Fibroblast of lung (primary cell): ENCODE data around the gene FHIT. TPM values are rescaled to one million over a fixed set of nuclear protein-coding genes. Genes with fewer than 3 reads are reported as not detected.

Experiments
- DNase-seq, 2 donors: peaks; one replicate each; pipeline versions ENCODE4 v3.0.0 to v3.0.0-alpha.2; 2010; ENCODE audit warnings: low read depth in 2 of 2
- H2AFZ ChIP-seq: 2 replicates; pipeline ENCODE4 v1.5.1; 2012; ENCODE audit warnings: low read length, control low read depth, inconsistent platforms
- H3K27ac ChIP-seq: 2 replicates; pipeline ENCODE4 v1.5.1; 2011; ENCODE audit warnings: low read length, control low read depth; ENCODE audit not compliant: insufficient read depth
- H3K27me3 ChIP-seq: 2 replicates; pipeline ENCODE4 v1.5.1; 2011; ENCODE audit warnings: mild to moderate bottlenecking, low read length; ENCODE audit not compliant: control insufficient read depth, insufficient read depth
- H3K36me3 ChIP-seq: 2 replicates; pipeline ENCODE4 v1.5.1; 2011; ENCODE audit warnings: low read length; ENCODE audit not compliant: control insufficient read depth, insufficient read depth
- H3K4me1 ChIP-seq: 2 replicates; pipeline ENCODE4 v1.5.1; 2011; ENCODE audit warnings: low read length; ENCODE audit not compliant: control insufficient read depth, insufficient read depth; ENCODE audit errors: extremely low read depth
- H3K4me2 ChIP-seq: 2 replicates; pipeline ENCODE4 v1.5.1; 2011; ENCODE audit warnings: low read length, control low read depth; ENCODE audit not compliant: insufficient read depth; ENCODE audit errors: extremely low read depth
- H3K4me3 ChIP-seq, 4 experiments: fragments of 200-600 bp in 1 of 4; sonication (generic) in 1 of 4; replicated peaks in 1 of 4; 2 replicates each; pipeline ENCODE4 v1.5.1; 2011 to 2016; ENCODE audit warnings: low read length in 4 of 4, low read depth in 3 of 4, mild to moderate bottlenecking in 3 of 4, control low read depth in 2 of 4, inconsistent platforms in 1 of 4, mixed read lengths in 1 of 4; ENCODE audit not compliant: insufficient read depth in 1 of 4; ENCODE audit errors: control extremely low read depth in 1 of 4
- H3K79me2 ChIP-seq: 2 replicates; pipeline ENCODE4 v1.5.1; 2012; ENCODE audit warnings: mild to moderate bottlenecking, low read length, inconsistent platforms; ENCODE audit not compliant: control insufficient read depth, insufficient read depth
- H3K9ac ChIP-seq: 2 replicates; pipeline ENCODE4 v1.5.1; 2011; ENCODE audit warnings: mild to moderate bottlenecking, low read length, control low read depth; ENCODE audit not compliant: insufficient read depth
- H3K9me3 ChIP-seq: 2 replicates; pipeline ENCODE4 v1.5.1; 2012; ENCODE audit warnings: low read depth, low read length; ENCODE audit not compliant: control insufficient read depth, insufficient read depth
- H4K20me1 ChIP-seq: 2 replicates; pipeline ENCODE4 v1.5.1; 2011; ENCODE audit warnings: low read length; ENCODE audit not compliant: control insufficient read depth, insufficient read depth; ENCODE audit errors: extremely low read depth
- CTCF ChIP-seq, 2 donors: IDR thresholded peaks in 1 of 2; conservative IDR thresholded peaks in 1 of 2; 1 replicate in 1 of 2; 2 replicates in 1 of 2; pipeline ENCODE4 v1.5.1; 2011 to 2012; ENCODE audit warnings: low read length in 2 of 2, control low read depth in 1 of 2, inconsistent platforms in 1 of 2, low read depth in 1 of 2, mild to moderate bottlenecking in 1 of 2
- EZH2 ChIP-seq: IDR thresholded peaks from 2 replicates; pipeline ENCODE4 v1.5.1; 2012; ENCODE audit warnings: low read length, control low read depth, mild to moderate bottlenecking; ENCODE audit errors: missing control alignments
- polyA plus RNA-seq, 2 donors: library from polyadenylated mRNA; depleted of rRNA in 1 of 2; stranded (reverse) in 1 of 2; unstranded in 1 of 2; fragments of >200 nt; gene quantifications; 2 replicates each; pipeline ENCODE4 v1.2.1, GENCODE V29; 2011 to 2012; ENCODE audit warnings: missing spikeins in 1 of 2
- total RNA-seq: library from RNA; depleted of rRNA; stranded (reverse); fragments of >200 nt; gene quantifications from 2 replicates; pipeline ENCODE4 v1.2.1, GENCODE V29; 2014

The FHIT gene
- total and polyA plus RNA-seq, 2 donors (not counting 1 experiment from before 2014, with no cell fraction given): 0.79 to 2.1 TPM

DNA sequence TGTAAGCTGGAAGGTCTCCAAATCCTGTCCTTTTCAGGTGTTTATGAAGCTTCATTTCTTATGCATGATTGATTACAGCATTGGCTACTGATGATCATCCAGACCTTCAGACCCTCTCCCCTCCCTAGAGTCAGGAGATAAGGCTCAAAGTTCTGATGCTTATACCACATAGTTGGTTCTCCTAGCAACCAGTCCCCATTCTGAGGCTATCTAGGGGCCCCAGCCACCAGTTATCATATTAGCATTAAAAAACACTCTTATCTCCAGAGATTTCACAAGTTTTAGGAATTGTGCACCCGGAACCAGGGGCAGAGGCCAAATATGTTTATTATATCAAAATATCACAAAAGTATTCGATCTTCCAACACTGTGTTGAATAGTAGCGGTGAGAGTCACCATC, 953.1 kb downstream of the FHIT start:
- H3K4me2 ChIP-seq: no peak overlapping the region
- TF ChIP-seq EZH2 (no peak), CTCF (conservative IDR thresholded peaks at IDR 0.05 in 1 of 2, IDR thresholded peaks at IDR 0.05 in 1 of 2; ENCODE audit: low read depth in 1 of 2, low read length in 2 of 2) (no peak)

GRCh38 chr3:60294181-60294580, 957.1 kb downstream of the FHIT start:
- Histone ChIP-seq H3K27me3 (no peaks in the 10 kb centered on the region), H4K20me1 (no peaks in the 10 kb centered on the region), H3K4me3 (no peak overlapping the region), H2AFZ (no peak overlapping the region), H3K36me3 (no peaks in the 10 kb centered on the region), H3K4me2 (no peak overlapping the region), H3K79me2 (no peaks in the 10 kb centered on the region), H3K9me3 (no peaks in the 10 kb centered on the region), H3K27ac (no peak overlapping the region), H3K9ac (no peak overlapping the region), H3K4me1 (no peaks in the 10 kb centered on the region)
- DNase-seq: peak; percentile 72 to 96
- TF ChIP-seq EZH2 (no peak), CTCF (conservative IDR thresholded peaks at IDR 0.05 in 1 of 2, IDR thresholded peaks at IDR 0.05 in 1 of 2; ENCODE audit: low read depth in 1 of 2, low read length in 2 of 2) (no peak)

More for the DNA sequence above, 953.1 kb downstream of the FHIT start:
- Histone ChIP-seq H3K9ac (no peak overlapping the region), H3K4me1 (no peaks in the 10 kb centered on the region), H3K36me3 (no peaks in the 10 kb centered on the region), H3K4me3 (no peak overlapping the region), H3K79me2 (no peaks in the 10 kb centered on the region), H4K20me1 (no peaks in the 10 kb centered on the region), H3K9me3 (no peaks in the 10 kb centered on the region), H3K27ac (no peak overlapping the region), H3K27me3 (no peaks in the 10 kb centered on the region), H2AFZ (no peak overlapping the region)
- no peak for DNase-seq

- no peak overlapping the region for H2AFZ ChIP-seq
- no peaks in the 10 kb centered on the region for H3K4me1 ChIP-seq
- no peak overlapping the region for H3K4me3 ChIP-seq
- H3K27ac ChIP-seq: no peak overlapping the region
- no peaks in the 10 kb centered on the region for H3K9me3 ChIP-seq
- DNase-seq: no peak
- H3K9ac ChIP-seq: no peak overlapping the region
- H3K27me3 ChIP-seq: no peaks in the 10 kb centered on the region
- no peaks in the 10 kb centered on the region for H3K36me3 ChIP-seq
- TF ChIP-seq EZH2: no peak
- no peaks in the 10 kb centered on the region for H3K79me2 ChIP-seq
- no peaks in the 10 kb centered on the region for H4K20me1 ChIP-seq
- H3K4me2 ChIP-seq: no peak overlapping the region
Measured at GRCh38 chr3:60291115-60291514, 960.1 kb downstream of the FHIT start.
